Neutrophil (primary cell): ENCODE results near the gene GRAP2.

Experiments used
- H3K27ac ChIP-seq: fragments of 200-600 bp; sonication (generic); 2 replicates; pipeline ENCODE4 v1.5.1; 2016; ENCODE audit warnings: mild to moderate bottlenecking, moderate library complexity
- H3K27me3 ChIP-seq: fragments of 200-600 bp; sonication (generic); 2 replicates; pipeline ENCODE4 v1.6.0; 2016; ENCODE audit warnings: mild to moderate bottlenecking
- H3K36me3 ChIP-seq: fragments of 200-600 bp; sonication (generic); 2 replicates; pipeline ENCODE4 v1.5.1; 2017
- H3K4me1 ChIP-seq, 2 experiments: fragments of 200-600 bp in 1 of 2; sonication (generic) in 1 of 2; 1 replicate in 1 of 2; 2 replicates in 1 of 2; pipeline versions ENCODE4 v1.5.1 to v1.6.1; 2013 to 2016; ENCODE audit warnings: low read depth in 1 of 2, low read length in 1 of 2, mild to moderate bottlenecking in 1 of 2, moderate library complexity in 1 of 2; ENCODE audit not compliant: control insufficient read depth in 1 of 2, insufficient read depth in 1 of 2
- H3K4me3 ChIP-seq, 2 experiments: fragments of 200-600 bp in 1 of 2; sonication (generic) in 1 of 2; 1 replicate in 1 of 2; 2 replicates in 1 of 2; pipeline ENCODE4 v1.5.1; 2013 to 2016; ENCODE audit warnings: low read depth in 1 of 2, low read length in 1 of 2, mild to moderate bottlenecking in 1 of 2, moderate library complexity in 1 of 2
- H3K9me3 ChIP-seq: fragments of 200-600 bp; sonication (generic); 2 replicates; pipeline ENCODE4 v1.5.1; 2016
- CTCF ChIP-seq: fragments of 200-600 bp; sonication (generic); IDR thresholded peaks from 2 replicates; pipeline ENCODE4 v1.5.1; 2016; ENCODE audit warnings: antibody characterized with exemption

GRAP2 gene

GRCh38 chr22:39908737-39909136 is 7.9 kb downstream of the GRAP2 start:
- Histone ChIP-seq H3K9me3 (no peaks in the 10 kb centered on the region), H3K4me1 (no peaks in the 10 kb centered on the region), H3K27me3 (no peaks in the 10 kb centered on the region), H3K4me3 (no peak overlapping the region), H3K27ac (no peak overlapping the region), H3K36me3 (no peaks in the 10 kb centered on the region)
- no peak for TF ChIP-seq CTCF

GRCh38 chr22:39910876-39911613 is 10.2 kb downstream of the GRAP2 start:
- TF ChIP-seq CTCF, result no peak
- H3K9me3 ChIP-seq, result no peaks in the 10 kb centered on the region
- no peaks in the 10 kb centered on the region for H3K27me3 ChIP-seq
- no peak overlapping the region for H3K27ac ChIP-seq
- H3K36me3 ChIP-seq, result no peaks in the 10 kb centered on the region
- no peak overlapping the region for H3K4me3 ChIP-seq
- no peaks in the 10 kb centered on the region for H3K4me1 ChIP-seq

GRCh38 chr22:39913321-39913720 is 12.4 kb downstream of the GRAP2 start:
- Histone ChIP-seq H3K4me3 (no peak overlapping the region), H3K27ac (no peak overlapping the region), H3K9me3 (no peaks in the 10 kb centered on the region)

GRCh38 chr22:39913886-39914285 is 13.0 kb downstream of the GRAP2 start:
- no peaks in the 10 kb centered on the region for H3K36me3 ChIP-seq
- no peak overlapping the region for H3K4me3 ChIP-seq
- H3K27ac ChIP-seq, result no peak overlapping the region
- no peaks in the 10 kb centered on the region for H3K4me1 ChIP-seq
- no peak for TF ChIP-seq CTCF
- H3K9me3 ChIP-seq, result no peaks in the 10 kb centered on the region
- no peaks in the 10 kb centered on the region for H3K27me3 ChIP-seq

More at GRCh38 chr22:39913321-39913720, 12.4 kb downstream of the GRAP2 start:
- no peaks in the 10 kb centered on the region for H3K4me1 ChIP-seq
- no peaks in the 10 kb centered on the region for H3K27me3 ChIP-seq
- no peak for TF ChIP-seq CTCF
- H3K36me3 ChIP-seq, result no peaks in the 10 kb centered on the region

- TF ChIP-seq CTCF, result no peak
- Histone ChIP-seq H3K27me3 (no peaks in the 10 kb centered on the region), H3K4me3 (no peak overlapping the region), H3K27ac (no peak overlapping the region), H3K4me1 (no peaks in the 10 kb centered on the region), H3K9me3 (no peaks in the 10 kb centered on the region), H3K36me3 (no peaks in the 10 kb centered on the region)
These were observed 13.7 kb downstream of the GRAP2 start for GRCh38 chr22:39914584-39914983.
